Endothelial cell of hepatic sinusoid (primary cell): Measurements from ENCODE around the gene CCR7.

Experiments used
- in situ Hi-C: cut with HindIII; loops from 2 replicates; pipeline ENCODE4 v1.10.0; 2017; ENCODE audit warnings: low sequenced_read_pairs

The CCR7 gene, protein sequence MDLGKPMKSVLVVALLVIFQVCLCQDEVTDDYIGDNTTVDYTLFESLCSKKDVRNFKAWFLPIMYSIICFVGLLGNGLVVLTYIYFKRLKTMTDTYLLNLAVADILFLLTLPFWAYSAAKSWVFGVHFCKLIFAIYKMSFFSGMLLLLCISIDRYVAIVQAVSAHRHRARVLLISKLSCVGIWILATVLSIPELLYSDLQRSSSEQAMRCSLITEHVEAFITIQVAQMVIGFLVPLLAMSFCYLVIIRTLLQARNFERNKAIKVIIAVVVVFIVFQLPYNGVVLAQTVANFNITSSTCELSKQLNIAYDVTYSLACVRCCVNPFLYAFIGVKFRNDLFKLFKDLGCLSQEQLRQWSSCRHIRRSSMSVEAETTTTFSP

GRCh38 chr17:40564883-40565768 lies at the start of gene CCR7:
Gene CCR7, minus strand, starts transcription at chr17:40565472. Its CDS starts 63 bp downstream, at chr17:40565409.
- in situ Hi-C loops: loop anchor here (5.0 kb wide), 2 partner anchors 203 to 263 kb away; partner anchors contain the start of gene GJD3

- in situ Hi-C loops: no loop called here
Measured at GRCh38 chr17:40614431-40615067, 49.3 kb upstream of the CCR7 start.

DNA sequence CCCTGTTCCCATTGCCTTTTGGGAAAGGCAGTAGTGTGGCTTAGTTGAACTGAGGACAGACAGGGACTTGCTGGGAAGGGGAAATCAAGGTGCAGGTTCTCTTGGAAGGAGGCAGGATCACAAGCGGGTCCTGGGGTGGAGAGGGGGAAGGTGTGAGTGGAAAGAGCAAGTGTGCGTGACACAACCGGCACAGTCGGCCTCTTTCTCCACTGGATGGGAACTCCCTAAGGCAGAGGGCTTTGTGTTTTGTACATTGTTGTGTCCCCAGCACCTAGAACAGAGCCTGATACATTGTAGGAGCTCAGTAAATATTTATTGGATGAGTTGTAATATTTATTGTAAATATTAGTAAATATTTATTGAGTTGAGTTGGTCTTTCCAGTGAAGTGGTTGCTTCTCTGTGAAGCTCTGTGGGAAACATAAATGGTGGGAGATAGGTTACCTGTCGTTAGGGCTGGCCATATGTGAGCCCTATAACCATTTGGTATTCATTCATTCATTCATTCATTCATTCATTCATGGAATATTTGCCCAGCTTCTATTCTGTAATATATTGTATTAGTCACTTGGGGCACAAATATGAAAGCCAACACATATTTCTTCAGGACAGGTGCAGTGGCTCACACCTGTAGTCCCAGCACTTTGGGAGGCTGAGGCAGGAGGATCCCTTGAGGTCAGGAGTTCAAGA lies 48.3 kb upstream of the CCR7 start:
- in situ Hi-C loops: no loop called here

GRCh38 chr17:40612599-40613244 lies 47.5 kb upstream of the CCR7 start:
- in situ Hi-C loops: no loop called here

- in situ Hi-C loops: no loop called here
Measured at GRCh38 chr17:40611840-40612474, 46.7 kb upstream of the CCR7 start.

DNA sequence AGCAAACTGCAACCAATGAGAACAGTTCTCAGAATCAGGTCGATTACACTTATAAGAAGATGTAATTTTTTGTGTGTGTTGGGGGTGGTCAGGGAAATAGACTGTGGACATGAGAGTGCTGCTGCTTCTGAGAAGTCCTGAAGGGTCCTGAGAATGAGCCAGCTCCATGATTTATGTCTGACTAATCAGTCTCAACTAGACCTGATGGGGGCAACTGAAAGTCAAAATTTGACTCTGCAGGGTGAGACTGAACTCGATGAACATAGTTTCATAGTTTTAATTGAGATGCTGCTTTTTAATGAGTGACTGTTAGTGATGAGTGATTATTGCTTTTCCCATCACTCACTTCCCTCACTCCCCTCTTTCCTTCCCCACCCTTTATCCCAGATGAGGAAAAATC lies 45.1 kb upstream of the CCR7 start:
- in situ Hi-C loops: no loop called here

DNA sequence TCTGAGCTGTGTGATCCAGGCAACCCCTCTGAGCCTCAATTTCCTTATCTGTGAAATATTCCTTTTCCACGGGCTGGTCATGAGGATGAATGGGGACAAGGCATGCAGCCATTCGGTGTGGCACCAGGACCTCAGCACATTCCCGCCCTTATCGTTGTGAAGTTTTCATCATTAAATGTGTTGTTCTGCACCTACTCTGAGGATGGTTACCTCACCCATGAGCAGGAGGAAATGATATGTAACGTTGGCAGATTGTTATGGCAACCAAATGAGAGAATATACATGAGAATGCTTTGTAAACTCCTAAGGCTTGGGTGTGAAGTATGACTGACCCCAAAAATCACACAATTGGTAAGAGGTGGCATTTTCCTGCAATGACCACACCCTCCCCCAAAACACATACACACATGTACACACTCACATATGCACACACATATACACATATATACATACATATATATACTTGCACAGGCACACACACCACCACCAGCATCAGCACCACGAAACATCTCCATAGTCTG lies 42.8 kb upstream of the CCR7 start:
- in situ Hi-C loops: no loop called here

GRCh38 chr17:40607641-40608040 lies 42.4 kb upstream of the CCR7 start:
- in situ Hi-C loops: no loop called here

GRCh38 chr17:40606548-40607353 lies 41.5 kb upstream of the CCR7 start:
- in situ Hi-C loops: no loop called here

DNA sequence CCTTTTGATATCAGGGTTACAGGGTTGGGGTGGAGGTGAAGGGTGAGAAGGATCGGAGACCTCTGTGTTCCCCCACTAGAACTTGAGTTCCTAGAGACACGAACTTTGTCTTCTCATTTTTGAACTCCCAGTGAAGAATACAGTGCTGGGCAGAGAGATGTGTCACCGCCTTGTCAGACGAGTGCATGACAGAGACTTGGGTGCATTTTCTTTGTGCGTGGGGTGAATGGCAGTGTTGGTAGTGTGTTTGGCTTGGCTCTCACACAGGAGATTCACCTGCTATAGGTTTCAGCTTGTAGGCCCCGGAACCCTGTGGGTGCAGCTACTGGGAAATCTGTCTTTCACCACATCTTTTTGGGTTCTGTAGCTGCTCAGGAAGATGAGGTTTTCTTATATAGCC lies 40.0 kb upstream of the CCR7 start:
- in situ Hi-C loops: no loop called here

DNA sequence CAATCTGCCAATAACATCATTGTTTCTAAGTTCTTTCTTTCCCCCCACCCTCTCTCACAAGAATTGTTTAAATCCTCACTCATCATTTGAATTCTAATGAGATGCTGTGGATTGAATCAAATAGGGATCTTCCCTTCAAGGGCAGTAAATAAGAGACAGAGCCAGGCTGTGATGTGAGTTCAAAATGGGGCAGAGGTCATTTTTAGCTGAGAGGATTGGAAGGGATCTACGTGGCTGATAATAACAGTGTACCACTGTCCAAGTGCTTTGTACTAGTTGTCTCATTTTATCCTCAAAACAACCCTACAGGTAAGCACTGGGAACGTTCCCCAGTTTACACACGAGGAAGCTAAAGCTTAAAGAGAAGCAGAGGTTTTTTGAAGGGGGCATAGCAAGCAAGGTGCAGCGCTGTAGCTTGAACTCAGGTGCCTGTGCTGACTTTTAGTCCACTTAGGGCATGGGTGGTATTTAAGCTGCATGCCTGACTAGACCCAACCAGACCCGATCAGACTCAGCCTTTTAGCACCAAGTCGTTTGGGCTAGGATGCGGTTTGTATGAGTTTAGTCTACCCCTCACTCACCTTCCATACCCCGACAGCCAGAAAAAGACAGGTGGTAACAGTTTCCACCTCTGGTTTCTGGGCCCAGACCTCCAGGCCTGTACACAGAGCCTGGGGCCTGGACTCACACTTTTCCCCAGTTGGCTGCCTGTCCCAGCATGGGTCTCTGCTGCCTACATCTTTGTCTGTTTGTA lies 39.2 kb upstream of the CCR7 start:
- in situ Hi-C loops: no loop called here

GRCh38 chr17:40602445-40603443 lies 37.5 kb upstream of the CCR7 start:
- in situ Hi-C loops: no loop called here

- in situ Hi-C loops: no loop called here
Measured at GRCh38 chr17:40600486-40601046, 35.3 kb upstream of the CCR7 start.

GRCh38 chr17:40599468-40599763 lies 34.1 kb upstream of the CCR7 start:
- in situ Hi-C loops: no loop called here

DNA sequence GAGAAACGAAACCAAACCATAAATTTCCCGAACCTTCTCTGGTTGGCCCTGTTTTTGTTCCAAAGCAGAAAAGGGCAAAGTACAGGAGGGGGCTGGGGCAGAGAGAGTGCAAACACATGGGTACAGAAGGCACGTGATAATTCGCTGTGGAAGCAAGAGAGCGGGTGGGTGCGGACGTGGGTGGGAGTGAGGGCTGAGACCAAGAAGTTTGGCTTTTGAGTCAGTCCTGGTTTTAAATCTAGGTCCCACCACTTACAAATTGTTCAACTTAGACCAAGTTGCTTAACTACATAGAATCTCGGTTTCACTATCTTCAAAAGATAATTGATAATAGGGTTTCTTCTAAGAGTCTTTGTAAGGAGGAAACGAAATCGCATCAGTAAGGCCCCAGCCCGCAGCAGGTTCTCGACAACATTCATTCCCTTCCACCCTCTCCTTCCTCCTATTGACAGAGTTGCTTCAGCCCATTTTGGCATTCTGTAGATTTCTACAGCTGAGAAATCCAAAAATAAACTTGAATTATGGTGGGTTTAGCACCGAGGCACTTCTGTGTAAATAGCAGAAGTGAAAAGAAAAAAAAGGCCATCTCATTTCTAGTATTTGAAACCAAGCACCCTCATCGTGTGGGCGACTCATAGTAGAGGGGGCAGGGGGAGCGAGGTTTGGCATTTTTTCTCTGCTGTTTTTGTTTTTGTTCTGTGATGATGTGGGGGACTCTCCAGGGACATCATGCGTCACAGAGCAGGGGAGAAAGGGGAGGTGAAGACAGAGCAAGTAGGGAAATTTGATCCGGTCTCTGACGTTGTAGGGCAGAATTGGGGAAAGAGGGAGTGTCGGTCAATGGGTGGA lies 33.6 kb upstream of the CCR7 start:
- in situ Hi-C loops: no loop called here

- in situ Hi-C loops: no loop called here
Measured at GRCh38 chr17:40598301-40598618, 33.0 kb upstream of the CCR7 start.
